ENCODE results near the gene MON1A. TPM values are rescaled to one million over a fixed set of nuclear protein-coding genes. Genes with fewer than 3 reads are reported as not detected.

The MON1A gene
- total and polyA plus RNA-seq, 2 of the 8 experiments (the other 6 are each of a cell fraction or from before 2014, with no cell fraction given): 10.3 to 14.1 TPM

GRCh38 chr3:49967291-49967690, 37.7 kb upstream of the MON1A start (continued):
- TF ChIP-seq FOSL1 (IDR thresholded peaks at IDR 0.05; ENCODE audit: insufficient read depth, low read depth, low read length) (no peak), POLR2A (IDR thresholded peaks at IDR 0.05; ENCODE audit: control extremely low read depth in 1 of 2, low read depth in 2 of 2, low read length in 2 of 2) (no peak), ASH2L (IDR thresholded peaks at IDR 0.05; ENCODE audit: low read length) (no peak), TEAD4 (IDR thresholded peaks at IDR 0.05; ENCODE audit: low read depth, low read length) (no peak)
